NCI-H82 (cell line): ENCODE data around the gene GRM5.
A peak's percentile ranks its signal among the peaks of the same experiment; 100 is the strongest.
"Not testable (repeated sequence)": the region's sequence is repeated elsewhere in the genome, so short reads cannot be mapped to it uniquely, and the experiment has no call there.

Experiments
- DNase-seq: peaks from one replicate; lab custom pipeline; 2025; lab: John Stamatoyannopoulos, UW

Gene GRM5

DNA sequence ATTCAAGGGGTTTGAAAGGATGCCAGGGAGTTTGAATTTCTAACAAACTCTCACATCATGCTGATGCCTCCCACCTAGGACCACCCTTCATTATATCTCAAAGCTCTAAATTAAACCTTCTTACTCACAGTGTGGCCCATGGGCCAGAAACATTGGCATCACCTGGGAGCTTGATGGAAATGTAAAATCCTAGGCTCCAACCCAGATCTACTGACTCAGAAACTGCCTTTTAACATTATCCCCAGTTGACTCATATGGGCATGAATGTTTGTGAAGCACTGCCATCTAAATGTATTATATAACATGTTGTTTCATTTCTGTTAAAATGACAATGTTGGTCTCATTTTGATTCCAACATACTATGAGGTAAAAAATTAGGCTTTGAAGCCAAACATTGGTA is 90.3 kb downstream of the GRM5 start:
- not testable (repeated sequence) for DNase-seq

- DNase-seq: no peak
Measured at GRCh38 chr11:88972210-88972609, 93.6 kb downstream of the GRM5 start.

DNA sequence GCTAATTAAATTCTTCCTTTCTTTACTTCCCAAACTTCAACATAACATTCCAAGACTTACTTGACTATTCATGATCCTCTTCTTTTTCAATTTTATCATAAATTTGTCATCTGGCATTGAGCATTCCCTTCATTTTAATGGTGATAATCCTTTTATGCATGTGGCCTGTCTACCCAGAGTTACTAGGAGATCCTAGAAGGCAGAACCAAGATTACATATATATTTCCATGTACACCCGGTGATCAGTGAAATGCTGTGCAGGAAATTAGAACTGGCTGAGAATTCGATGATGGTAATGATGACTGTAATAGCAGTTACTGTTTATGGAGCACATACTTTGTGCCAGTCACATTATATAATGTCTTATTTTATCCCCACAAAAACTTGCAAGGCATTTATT is 104.2 kb downstream of the GRM5 start:
- not testable (repeated sequence) for DNase-seq

- not testable (repeated sequence) for DNase-seq
Measured at GRCh38 chr11:88959857-88960256, 105.9 kb downstream of the GRM5 start.

- DNase-seq: no peak
Measured at GRCh38 chr11:88950975-88951374, 114.8 kb downstream of the GRM5 start.

DNA sequence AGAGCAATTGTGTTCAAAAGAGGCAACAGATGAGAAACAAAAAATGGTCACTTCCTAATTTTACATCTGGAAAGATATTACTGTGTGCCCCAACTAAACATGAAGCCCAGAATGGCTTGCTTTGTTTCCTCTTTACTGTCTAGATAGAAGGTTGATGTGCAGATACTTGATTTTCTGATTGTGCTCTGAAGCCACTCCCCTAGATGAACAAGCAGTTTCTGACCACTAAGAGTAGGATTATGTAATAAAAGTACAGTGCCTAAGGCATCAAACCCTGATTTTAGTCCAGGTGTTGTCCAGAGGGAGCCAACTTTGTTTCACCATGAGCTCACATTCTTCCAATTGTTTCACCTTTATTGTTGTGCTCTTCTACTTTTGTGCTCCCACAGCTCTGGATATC is 116.9 kb downstream of the GRM5 start:
- not testable (repeated sequence) for DNase-seq

DNA sequence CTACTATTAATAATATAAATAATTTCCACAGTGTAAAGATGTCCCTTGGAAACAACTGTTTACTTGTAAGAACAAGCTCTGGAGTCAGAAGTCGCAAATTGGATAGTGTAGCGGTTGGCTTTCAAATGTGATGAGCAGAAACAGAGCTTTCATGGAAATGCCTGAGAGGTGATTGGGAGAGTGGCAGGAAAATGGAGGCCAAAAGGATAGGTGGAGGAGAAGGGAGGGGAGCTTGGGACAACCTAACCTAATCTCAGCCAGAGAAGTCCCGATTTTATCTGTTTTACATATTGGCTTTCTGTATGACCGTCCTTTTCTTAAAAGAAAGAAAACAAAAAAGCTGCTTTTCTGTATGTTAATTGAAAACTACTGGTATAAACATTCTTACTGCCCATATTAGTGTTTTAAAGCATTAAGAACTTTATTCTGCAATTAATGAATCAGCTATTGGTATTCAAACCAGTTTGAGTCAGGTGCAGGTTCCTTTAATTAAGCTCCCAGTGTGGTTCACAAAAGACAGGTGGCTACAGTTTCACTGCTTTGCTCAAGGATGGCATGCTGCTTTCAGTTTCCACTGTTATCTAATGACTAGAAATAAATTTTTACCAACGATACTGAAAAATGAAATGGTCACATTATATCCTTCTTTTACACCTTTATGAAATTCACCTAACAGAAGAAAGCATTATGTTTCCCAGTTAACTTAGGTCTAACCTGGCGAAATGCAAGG is 117.8 kb downstream of the GRM5 start:
- not testable (repeated sequence) for DNase-seq

- DNase-seq: not testable (repeated sequence)
Measured at GRCh38 chr11:88929665-88930064, 136.1 kb downstream of the GRM5 start.

DNA sequence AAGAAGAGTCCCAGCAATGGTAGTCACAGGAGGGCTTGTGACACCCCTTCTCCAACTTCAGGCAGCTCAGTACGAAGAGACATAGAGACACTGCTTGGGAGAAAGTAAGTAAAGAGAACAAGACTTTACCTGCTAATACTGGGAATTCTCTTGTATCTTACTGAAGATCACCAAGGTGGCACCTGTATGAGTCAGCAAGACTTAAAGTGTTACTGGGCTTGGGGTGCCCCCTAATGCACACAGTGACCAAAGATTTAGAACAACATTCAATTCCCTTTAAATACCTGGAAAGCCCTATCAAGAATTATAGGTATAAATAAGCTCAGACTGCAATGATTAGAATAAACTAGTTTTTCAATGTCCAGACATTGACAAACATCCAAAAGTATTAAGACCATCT is 148.7 kb downstream of the GRM5 start:
- not testable (repeated sequence) for DNase-seq

DNA sequence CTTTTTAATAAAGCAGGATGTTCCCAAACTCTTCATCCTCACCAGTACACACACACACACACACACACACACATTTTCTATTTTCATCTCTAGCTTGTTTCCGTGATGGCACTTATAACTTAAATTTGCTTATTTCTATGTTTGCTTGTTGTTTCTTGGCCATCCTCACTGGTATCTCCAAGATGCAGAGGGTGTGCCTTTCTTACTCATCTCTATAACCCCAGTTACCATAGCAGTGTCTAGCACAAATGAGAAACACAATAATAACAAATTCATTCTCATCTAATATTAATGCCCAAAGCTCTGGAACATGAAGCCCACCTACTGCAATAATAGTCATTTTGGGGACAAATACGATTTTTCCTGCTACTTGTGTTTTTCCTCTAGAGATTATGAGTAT is 156.3 kb downstream of the GRM5 start:
- DNase-seq: no peak

- DNase-seq: not testable (repeated sequence)
Measured at GRCh38 chr11:88901436-88901835, 164.3 kb downstream of the GRM5 start.

DNA sequence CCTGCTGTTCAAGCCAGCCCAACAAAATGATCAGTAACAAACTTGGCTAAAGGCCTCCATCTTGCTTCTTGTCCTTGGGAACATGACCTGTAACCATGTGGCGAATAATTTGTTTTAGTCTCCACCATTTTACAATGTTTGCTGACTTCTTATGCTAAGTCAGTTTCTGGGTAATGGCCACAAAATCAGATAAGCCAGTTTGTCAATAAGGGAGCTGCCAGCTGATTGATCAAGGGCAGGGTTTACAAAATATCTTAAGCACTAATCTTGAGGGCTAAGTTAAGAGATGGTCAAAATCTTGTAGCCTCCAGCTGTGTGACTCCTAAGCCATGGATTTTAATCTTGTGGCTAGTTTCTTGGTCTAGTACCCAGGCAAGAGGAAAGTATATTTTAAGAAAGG is 176.9 kb downstream of the GRM5 start:
- DNase-seq: not testable (repeated sequence)

GRCh38 chr11:88886796-88887195 is 179.0 kb downstream of the GRM5 start:
- peak; percentile 71 for DNase-seq

GRCh38 chr11:88882800-88883199 is 183.0 kb downstream of the GRM5 start:
- DNase-seq: not testable (repeated sequence)

GRCh38 chr11:88861618-88862017 is 204.2 kb downstream of the GRM5 start:
- no peak for DNase-seq

DNA sequence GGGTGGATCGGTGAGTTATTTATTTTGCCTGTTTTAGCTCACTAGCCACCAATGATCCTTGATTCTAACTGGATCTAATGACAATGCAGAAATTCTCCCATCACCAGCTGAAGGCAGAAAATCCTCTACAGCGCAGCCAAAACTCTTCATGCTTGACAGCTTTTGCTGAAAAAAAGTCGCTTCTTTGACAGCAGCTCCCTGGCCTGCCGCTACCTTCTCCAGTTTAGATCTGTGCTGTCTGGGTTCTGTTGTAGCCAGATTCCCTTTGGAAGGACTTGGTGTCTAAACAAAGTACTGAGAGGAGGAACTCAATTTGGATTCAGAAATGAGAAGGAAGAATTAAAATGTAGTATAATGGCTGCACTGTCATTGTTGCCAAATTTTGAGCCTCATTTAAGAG is 205.4 kb downstream of the GRM5 start:
- not testable (repeated sequence) for DNase-seq

- DNase-seq: not testable (repeated sequence)
Measured at GRCh38 chr11:88853963-88854362, 211.8 kb downstream of the GRM5 start.

- not testable (repeated sequence) for DNase-seq
Measured at GRCh38 chr11:88851547-88851946, 214.2 kb downstream of the GRM5 start.

DNA sequence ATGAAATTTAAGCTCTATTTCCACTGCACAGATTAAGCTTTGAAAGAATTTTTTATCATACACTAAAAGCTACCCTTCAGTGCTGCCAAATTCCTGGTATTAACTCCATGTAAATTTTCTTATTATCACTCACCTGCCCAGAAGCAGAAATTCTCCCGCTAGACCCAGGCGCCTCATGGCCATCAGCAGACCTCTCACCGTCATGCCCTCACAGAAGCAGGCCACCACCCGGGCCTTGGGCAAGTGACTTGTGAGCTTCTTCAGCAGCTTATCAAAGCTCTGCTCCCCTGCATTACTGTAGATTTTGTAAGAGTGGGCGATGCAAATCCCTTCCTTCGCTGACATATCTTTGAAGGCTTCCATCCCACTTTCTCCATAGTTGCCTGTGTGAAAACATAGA is 216.0 kb downstream of the GRM5 start:
- not testable (repeated sequence) for DNase-seq

- no peak for DNase-seq
Measured at GRCh38 chr11:88849368-88849767, 216.4 kb downstream of the GRM5 start.

- peak; percentile 12 for DNase-seq
Measured at GRCh38 chr11:88846266-88846665, 219.5 kb downstream of the GRM5 start.

GRCh38 chr11:88844941-88845340 is 220.8 kb downstream of the GRM5 start:
- DNase-seq: not testable (repeated sequence)

GRCh38 chr11:88843766-88844426 is 221.9 kb downstream of the GRM5 start:
- DNase-seq: not testable (repeated sequence)
